Loucy (cell line): Measurements from ENCODE around the gene FRMD8.

Experiments
- EZH2phosphoT487 ChIP-seq: fragments of 200-600 bp; IDR thresholded peaks from 2 replicates; pipeline ENCODE4 v1.6.1; 2018; ENCODE audit warnings: antibody characterized with exemption, mild to moderate bottlenecking, moderate library complexity, borderline replicate concordance
- TF ChIP-seq, protein P1 (sequence below): fragments of 200-600 bp; sonication (generic); conservative IDR thresholded peaks from 2 replicates; pipeline ENCODE4 v1.5.1; 2014; ENCODE audit warnings: mild to moderate bottlenecking, antibody characterized with exemption, low read length

DNA sequence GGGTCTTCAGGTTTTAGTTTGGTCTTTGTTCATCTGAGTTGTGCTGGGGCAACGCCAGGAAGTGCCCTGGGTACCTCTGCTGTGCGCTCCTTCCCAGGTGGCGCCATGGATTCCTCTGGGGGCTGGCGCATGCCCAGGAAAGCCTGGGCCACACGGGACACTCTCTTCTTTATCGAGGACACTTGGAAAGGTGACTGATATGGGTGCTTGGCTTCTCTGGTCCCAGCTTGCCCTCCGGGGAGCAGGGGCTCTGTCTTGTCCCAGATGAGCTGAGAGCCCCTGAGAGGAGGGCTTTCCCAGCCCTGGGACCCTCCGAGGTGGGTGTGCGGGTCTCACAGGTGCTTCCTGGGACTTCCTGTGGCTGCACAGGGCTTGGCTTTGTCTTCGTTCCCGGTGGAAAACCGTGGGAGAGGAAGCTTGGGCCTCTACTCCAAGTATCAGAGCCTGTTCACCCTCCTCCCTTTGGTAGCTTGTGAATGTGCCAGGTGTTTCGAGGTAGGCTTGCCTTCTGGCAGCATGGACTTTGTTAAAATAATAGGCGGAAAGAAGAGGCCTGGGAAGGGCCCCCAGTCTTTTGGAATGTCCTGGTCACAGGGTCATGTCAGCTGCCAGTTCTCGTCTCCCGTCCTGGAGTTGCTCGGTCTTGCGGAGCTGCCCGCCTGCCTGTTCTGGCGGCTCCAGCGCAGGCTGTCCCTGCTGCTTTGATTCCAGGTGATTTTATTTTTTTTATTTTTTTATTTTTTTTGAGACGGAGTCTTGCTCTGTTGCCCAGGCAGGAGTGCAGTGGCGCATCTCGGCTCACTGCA, 26.0 kb downstream of the FRMD8 start:
- TF ChIP-seq, protein P1, sequence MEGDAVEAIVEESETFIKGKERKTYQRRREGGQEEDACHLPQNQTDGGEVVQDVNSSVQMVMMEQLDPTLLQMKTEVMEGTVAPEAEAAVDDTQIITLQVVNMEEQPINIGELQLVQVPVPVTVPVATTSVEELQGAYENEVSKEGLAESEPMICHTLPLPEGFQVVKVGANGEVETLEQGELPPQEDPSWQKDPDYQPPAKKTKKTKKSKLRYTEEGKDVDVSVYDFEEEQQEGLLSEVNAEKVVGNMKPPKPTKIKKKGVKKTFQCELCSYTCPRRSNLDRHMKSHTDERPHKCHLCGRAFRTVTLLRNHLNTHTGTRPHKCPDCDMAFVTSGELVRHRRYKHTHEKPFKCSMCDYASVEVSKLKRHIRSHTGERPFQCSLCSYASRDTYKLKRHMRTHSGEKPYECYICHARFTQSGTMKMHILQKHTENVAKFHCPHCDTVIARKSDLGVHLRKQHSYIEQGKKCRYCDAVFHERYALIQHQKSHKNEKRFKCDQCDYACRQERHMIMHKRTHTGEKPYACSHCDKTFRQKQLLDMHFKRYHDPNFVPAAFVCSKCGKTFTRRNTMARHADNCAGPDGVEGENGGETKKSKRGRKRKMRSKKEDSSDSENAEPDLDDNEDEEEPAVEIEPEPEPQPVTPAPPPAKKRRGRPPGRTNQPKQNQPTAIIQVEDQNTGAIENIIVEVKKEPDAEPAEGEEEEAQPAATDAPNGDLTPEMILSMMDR, result no peak
- no peak for TF ChIP-seq EZH2phosphoT487
